Gastroesophageal sphincter (tissue), 4 donors: ENCODE data around the gene MICAL3. TPM values are rescaled to one million over a fixed set of nuclear protein-coding genes. Genes with fewer than 3 reads are reported as not detected.
"Not testable (repeated sequence)": the region's sequence is repeated elsewhere in the genome, so short reads cannot be mapped to it uniquely, and the experiment has no call there.

ENCODE experiments used
- ATAC-seq: fragments of 150-250 bp; one replicate; pipeline ENCODE4 v1.9.1; 2016; ENCODE audit warnings: mild to moderate bottlenecking, moderate library complexity
- H3K27ac ChIP-seq, 4 donors: fragments of 200-600 bp; sonication (generic) in 3 of 4; 1 replicate in 3 of 4; 2 replicates in 1 of 4; pipeline ENCODE4 v1.5.1; 2016 to 2019
- H3K27me3 ChIP-seq: fragments of 200-600 bp; sonication (generic); one replicate; pipeline ENCODE4 v1.5.1; 2019
- H3K36me3 ChIP-seq, 2 donors: fragments of 200-600 bp; sonication (generic); one replicate each; pipeline ENCODE4 v1.5.1; 2019; ENCODE audit warnings: control low read depth in 1 of 2
- H3K4me1 ChIP-seq, 3 donors: fragments of 200-600 bp; sonication (generic); 1 replicate in 2 of 3; 2 replicates in 1 of 3; pipeline ENCODE4 v1.5.1; 2016 to 2019; ENCODE audit warnings: control low read depth in 2 of 3
- H3K4me3 ChIP-seq, 2 donors: fragments of 200-600 bp; sonication (generic); one replicate each; pipeline ENCODE4 v1.5.1; 2019; ENCODE audit warnings: mild to moderate bottlenecking in 1 of 2, moderate library complexity in 1 of 2
- H3K9me3 ChIP-seq, 3 donors: fragments of 200-600 bp; sonication (generic); one replicate each; pipeline ENCODE4 v1.5.1; 2017 to 2019; ENCODE audit warnings: control low read depth in 2 of 3
- CTCF ChIP-seq, 4 experiments: fragments of 200-600 bp in 2 of 4; fragments of 450-650 bp in 2 of 4; sonication (generic) in 1 of 4; IDR thresholded peaks; one replicate each; pipeline ENCODE4 v1.5.1; 2017 to 2019; ENCODE audit warnings: antibody characterized with exemption in 4 of 4, mild to moderate bottlenecking in 2 of 4, moderate library complexity in 2 of 4
- EP300 ChIP-seq: sonication (generic); formaldehyde crosslinking; IDR thresholded peaks from one replicate; pipeline ENCODE4 v1.6.1; 2017; ENCODE audit warnings: antibody characterized with exemption, mild to moderate bottlenecking
- POLR2A ChIP-seq, 2 donors: fragments of 450-650 bp; IDR thresholded peaks; one replicate each; pipeline ENCODE4 v1.6.1; 2017; ENCODE audit warnings: antibody characterized with exemption in 2 of 2, mild to moderate bottlenecking in 2 of 2, moderate library complexity in 1 of 2
- POLR2AphosphoS5 ChIP-seq: sonication (generic); formaldehyde crosslinking; IDR thresholded peaks from one replicate; pipeline ENCODE4 v1.6.1; 2017; ENCODE audit warnings: antibody characterized with exemption
- WGBS, 2 donors: methylation state at CpG; one replicate each; pipeline ENCODE4 v1.1.5; 2018; ENCODE audit warnings: low coverage in 1 of 2; 5-methylcytosine and 5-hydroxymethylcytosine counted together
- total RNA-seq, 4 donors: library from RNA; depleted of rRNA; stranded (reverse); fragments of >200 nt; gene quantifications; one replicate each; pipeline ENCODE4 v1.1.0, GENCODE V29; 2016

MICAL3 gene
- 100 to 1,000 TPM in 1 of 4 donors, 10 to 100 TPM in 3; 37.3 to 120 (median 51.5) TPM for total RNA-seq

- Histone ChIP-seq H3K4me3 (peak within 1 kb of the TSS; percentile 77 to 92), H3K9me3 (no peaks in the 10 kb centered on the region), H3K27ac (peak within 1 kb of the TSS; percentile 88 to 93 (median 92)), H3K27me3 (no peaks in the 10 kb centered on the region), H3K36me3 (no peaks in the 10 kb centered on the region), H3K4me1 (peaks cover 4 to 40% (median 4%) of the 10 kb centered on the region in 3 donors)
- WGBS, 2 donors = 3% methylated on average over 24 of the region's 56 CpGs; no CpG with 5 or more reads in 1 of the 2 donors
- peak; percentile 36 to 44 for TF ChIP-seq POLR2A (IDR thresholded peaks at IDR 0.05)
- no peak for TF ChIP-seq EP300
- TF ChIP-seq CTCF (IDR thresholded peaks at IDR 0.05) = peak; percentile 33 to 76 (median 74)
- peak; percentile 3 for TF ChIP-seq POLR2AphosphoS5
- peak; percentile 87 for ATAC-seq
Measured at GRCh38 chr22:18024276-18024939, at the start of gene MICAL3. MICAL3 (minus strand) TSS chr22:18024561; CDS start chr22:17906812, 117,749 bp downstream.

- ATAC-seq, H3K9me3 ChIP-seq, H3K36me3 ChIP-seq, H3K4me3 ChIP-seq, H3K27me3 ChIP-seq: not testable (repeated sequence)
- WGBS, 2 donors = 80 to 90% methylated on average over 1 to 3 of the region's 4 CpGs
- Histone ChIP-seq H3K27ac (peak overlapping the region in 2 of 4 donors; percentile 80 to 83), H3K4me1 (peaks cover 0 to 42% (median 19%) of the 10 kb centered on the region in 3 donors)
Measured at GRCh38 chr22:18073927-18074326, 49.6 kb upstream of the MICAL3 start.

GRCh38 chr22:18073467-18073866, 49.1 kb upstream of the MICAL3 start:
- TF ChIP-seq CTCF (IDR thresholded peaks at IDR 0.05) (no peak), EP300 (no peak)
- Histone ChIP-seq H3K27me3 (no peaks in the 10 kb centered on the region), H3K4me1 (peaks cover 0 to 42% (median 16%) of the 10 kb centered on the region in 3 donors), H3K36me3 (no peaks in the 10 kb centered on the region), H3K27ac (peak overlapping the region in 1 of 4 donors; percentile 83), H3K9me3 (no peaks in the 10 kb centered on the region), H3K4me3 (no peak overlapping the region)
- 25 to 88% methylated on average over 1 of the region's 2 CpGs for WGBS, 2 donors
- no peak for ATAC-seq

GRCh38 chr22:18071968-18072310, 47.6 kb upstream of the MICAL3 start:
- no peak for TF ChIP-seq CTCF (IDR thresholded peaks at IDR 0.05)
- no peak for TF ChIP-seq POLR2AphosphoS5
- Histone ChIP-seq H3K27me3 (no peaks in the 10 kb centered on the region), H3K36me3 (no peaks in the 10 kb centered on the region), H3K4me1 (peaks cover 0 to 51% (median 26%) of the 10 kb centered on the region in 3 donors), H3K4me3 (no peak overlapping the region), H3K27ac (no peak overlapping the region), H3K9me3 (no peaks in the 10 kb centered on the region)
- 83 to 100% methylated on average over 1 of the region's 1 CpG for WGBS, 2 donors
- no peak for ATAC-seq

- not testable (repeated sequence) for H3K4me3 ChIP-seq, H3K27ac ChIP-seq, H3K36me3 ChIP-seq, H3K27me3 ChIP-seq, ATAC-seq, H3K9me3 ChIP-seq
- H3K4me1 ChIP-seq = peaks cover 0 to 51% (median 22%) of the 10 kb centered on the region in 3 donors
- 70 to 89% methylated on average over 4 of the region's 7 CpGs for WGBS, 2 donors
Measured at GRCh38 chr22:18071307-18071967, 47.1 kb upstream of the MICAL3 start.
